Caco-2 (cell line): Measurements from ENCODE around the gene PLEKHG3. TPM values are rescaled to one million over a fixed set of nuclear protein-coding genes. Genes with fewer than 3 reads are reported as not detected.

Experiments
- BruUV-seq: library from RNA; stranded (reverse); fragments of 400-500 nt; replicated peaks from 2 replicates; lab custom pipeline; 2021; lab: Mats Ljungman, UMichigan
- CTCF ChIA-PET: fragments of 300-600 bp; sonication (Branson Sonifier 250); formaldehyde crosslinking; loops from one replicate; lab custom pipeline; 2022; ENCODE audit warnings: antibody characterized with exemption; lab: Charles Lee
- POLR2A ChIA-PET: fragments of 300-600 bp; sonication (Branson Sonifier 250); formaldehyde crosslinking; loops from one replicate; lab custom pipeline; 2022; ENCODE audit warnings: antibody characterized with exemption; lab: Charles Lee
- DNase-seq, 2 experiments: peaks; one replicate each; pipeline versions ENCODE4 v3.0.0 to v3.0.0-alpha.2; 2020 to 2022
- H3K27me3 ChIP-seq: replicated peaks from 2 replicates; pipeline ENCODE4 v1.6.0; 2011; ENCODE audit warnings: low read length; ENCODE audit not compliant: control insufficient read depth, insufficient read depth
- H3K36me3 ChIP-seq: 2 replicates; pipeline ENCODE4 v1.5.1; 2011; ENCODE audit warnings: low read length; ENCODE audit not compliant: control insufficient read depth, insufficient read depth
- H3K4me1 ChIP-seq: fragments of 250-450 bp; sonication (Bioruptor Pico); 2 replicates; pipeline ENCODE4 v1.5.1; 2020; ENCODE audit warnings: mild to moderate bottlenecking
- H3K4me3 ChIP-seq: 2 replicates; pipeline ENCODE4 v1.5.1; 2011; ENCODE audit warnings: low read depth, mild to moderate bottlenecking, control low read depth, low read length
- H3K9me3 ChIP-seq: fragments of 250-450 bp; sonication (Bioruptor Pico); 2 replicates; pipeline ENCODE4 v1.5.1; 2020; ENCODE audit warnings: mild to moderate bottlenecking, moderate library complexity
- H3K27ac Mint-ChIP-seq: one replicate; pipeline ENCODE4 v1.8.0; 2022; ENCODE audit warnings: mixed read lengths; ENCODE audit not compliant: unreplicated experiment
- H3K27me3 Mint-ChIP-seq: one replicate; pipeline ENCODE4 v1.8.0; 2022; ENCODE audit warnings: mixed read lengths; ENCODE audit not compliant: insufficient read depth, unreplicated experiment
- H3K36me3 Mint-ChIP-seq: one replicate; pipeline ENCODE4 v1.8.0; 2022; ENCODE audit warnings: mild to moderate bottlenecking, mixed read lengths; ENCODE audit not compliant: insufficient read depth, unreplicated experiment
- H3K4me1 Mint-ChIP-seq: one replicate; pipeline ENCODE4 v1.8.0; 2022; ENCODE audit warnings: low read depth, mixed read lengths; ENCODE audit not compliant: unreplicated experiment
- H3K4me3 Mint-ChIP-seq: one replicate; pipeline ENCODE4 v1.8.0; 2022; ENCODE audit warnings: mild to moderate bottlenecking, moderate library complexity, mixed read lengths; ENCODE audit not compliant: unreplicated experiment
- H3K9me3 Mint-ChIP-seq: one replicate; pipeline ENCODE4 v1.8.0; 2022; ENCODE audit warnings: mixed read lengths; ENCODE audit not compliant: unreplicated experiment
- intact Hi-C: fragments of 100-400 bp; cut with micrococcal nuclease; formaldehyde crosslinking; loops from one replicate; pipeline ENCODE4 v1.10.0; 2022; ENCODE audit not compliant: unreplicated experiment
- total RNA-seq: library from RNA; stranded (reverse); gene quantifications from 2 replicates; pipeline ENCODE4 v1.2.3, GENCODE V29; 2022
- TF ChIP-seq, protein P1 (sequence below), 2 experiments: fragments of 200-600 bp in 1 of 2; IDR thresholded peaks; 1 replicate in 1 of 2; 2 replicates in 1 of 2; pipeline versions ENCODE4 v1.5.1 to v1.8.0; 2011 to 2022; ENCODE audit warnings: antibody characterized with exemption in 1 of 2, control low read depth in 1 of 2, inconsistent platforms in 1 of 2, low read depth in 1 of 2, low read length in 1 of 2, mild to moderate bottlenecking in 1 of 2, moderate library complexity in 1 of 2; ENCODE audit not compliant: insufficient read depth in 1 of 2, severe bottlenecking in 1 of 2, unreplicated experiment in 1 of 2

PLEKHG3 gene
- total RNA-seq, 1 experiment from 2014 or later: 85.9 TPM

DNA sequence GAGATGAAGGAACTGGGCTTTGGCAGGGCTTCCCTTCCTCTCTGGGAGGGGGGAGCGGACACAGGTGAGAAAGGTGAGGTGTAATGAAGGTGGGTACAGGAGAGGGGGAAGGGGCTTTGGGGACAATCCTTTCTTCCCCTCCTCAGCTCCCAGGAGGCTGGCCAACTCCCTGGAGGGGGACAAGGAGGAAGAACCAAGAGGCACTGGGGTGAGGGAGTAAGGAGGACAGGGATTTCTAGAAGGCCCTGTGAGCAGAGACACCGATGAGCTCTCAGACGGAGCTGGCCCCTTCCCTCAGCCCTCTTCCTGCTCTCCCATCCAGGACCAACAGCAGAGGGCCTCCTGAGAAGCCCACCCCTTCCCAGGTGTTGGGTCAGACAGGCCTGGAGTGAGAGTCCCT, 53.4 kb downstream of the PLEKHG3 start:
- TF ChIP-seq, protein P1, sequence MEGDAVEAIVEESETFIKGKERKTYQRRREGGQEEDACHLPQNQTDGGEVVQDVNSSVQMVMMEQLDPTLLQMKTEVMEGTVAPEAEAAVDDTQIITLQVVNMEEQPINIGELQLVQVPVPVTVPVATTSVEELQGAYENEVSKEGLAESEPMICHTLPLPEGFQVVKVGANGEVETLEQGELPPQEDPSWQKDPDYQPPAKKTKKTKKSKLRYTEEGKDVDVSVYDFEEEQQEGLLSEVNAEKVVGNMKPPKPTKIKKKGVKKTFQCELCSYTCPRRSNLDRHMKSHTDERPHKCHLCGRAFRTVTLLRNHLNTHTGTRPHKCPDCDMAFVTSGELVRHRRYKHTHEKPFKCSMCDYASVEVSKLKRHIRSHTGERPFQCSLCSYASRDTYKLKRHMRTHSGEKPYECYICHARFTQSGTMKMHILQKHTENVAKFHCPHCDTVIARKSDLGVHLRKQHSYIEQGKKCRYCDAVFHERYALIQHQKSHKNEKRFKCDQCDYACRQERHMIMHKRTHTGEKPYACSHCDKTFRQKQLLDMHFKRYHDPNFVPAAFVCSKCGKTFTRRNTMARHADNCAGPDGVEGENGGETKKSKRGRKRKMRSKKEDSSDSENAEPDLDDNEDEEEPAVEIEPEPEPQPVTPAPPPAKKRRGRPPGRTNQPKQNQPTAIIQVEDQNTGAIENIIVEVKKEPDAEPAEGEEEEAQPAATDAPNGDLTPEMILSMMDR (IDR thresholded peaks at IDR 0.05; ENCODE audit: insufficient read depth in 1 of 2, low read depth in 1 of 2, low read length in 1 of 2, severe bottlenecking in 1 of 2, unreplicated experiment in 1 of 2): no peak
- CTCF ChIA-PET: no interaction called here
- Mint-ChIP-seq H3K9me3 (no peaks in the 10 kb centered on the region), H3K36me3 (peaks cover 72% of the 10 kb centered on the region), H3K27ac (peak overlapping the region; percentile 92), H3K27me3 (no peaks in the 10 kb centered on the region), H3K4me3 (peak overlapping the region; percentile 51), H3K4me1 (peaks cover 75% of the 10 kb centered on the region)
- Histone ChIP-seq H3K4me1 (peaks cover 81% of the 10 kb centered on the region), H3K27me3 (no peaks in the 10 kb centered on the region), H3K36me3 (no peaks in the 10 kb centered on the region; the same call in 1 of the 2 replicates), H3K4me3 (no peak overlapping the region), H3K9me3 (no peaks in the 10 kb centered on the region)
- DNase-seq: no peak
- intact Hi-C loops: loop anchor here (10.0 kb wide), 1 partner anchor 253 kb away; the partner anchor contains the start of genes ZBTB1 and ZBTB25
- POLR2A ChIA-PET: interaction anchor here (0.6 to 0.8 kb wide), 2 partner anchors 59 to 63 kb away, joined by 3 read pairs; no protein-coding TSS in a partner anchor
- TSS peak; percentile 72 for BruUV-seq

DNA sequence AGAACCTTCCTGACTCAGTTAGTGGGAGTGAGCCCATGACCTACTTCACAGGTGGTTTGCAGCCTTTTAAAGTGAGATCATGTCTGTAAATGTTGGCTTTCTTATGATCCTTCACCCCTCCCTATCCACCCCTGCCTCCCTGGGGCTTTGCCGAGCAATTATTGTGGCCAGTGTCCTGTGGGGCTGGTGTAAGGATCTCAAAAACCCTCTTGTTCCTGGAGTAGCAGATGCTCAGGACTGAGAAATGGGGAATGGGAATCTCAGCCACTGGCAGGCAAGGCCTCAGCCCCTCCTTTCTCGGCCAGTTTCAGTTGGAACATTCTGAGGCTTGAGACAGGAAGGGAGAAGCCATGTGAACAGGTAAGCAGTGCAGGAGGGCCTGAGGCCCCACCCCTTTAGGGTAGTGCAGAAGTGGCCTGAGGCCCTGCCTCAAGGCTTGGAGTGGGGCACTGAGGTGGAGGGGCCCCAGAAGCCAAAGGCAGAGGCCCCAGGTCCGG, 53.8 kb downstream of the PLEKHG3 start:
- peak overlapping the region; percentile 92 for H3K27ac Mint-ChIP-seq
- TF ChIP-seq, protein P1 (IDR thresholded peaks at IDR 0.05; ENCODE audit: insufficient read depth in 1 of 2, low read depth in 1 of 2, low read length in 1 of 2, severe bottlenecking in 1 of 2, unreplicated experiment in 1 of 2): no peak
- Histone ChIP-seq H3K36me3 (no peaks in the 10 kb centered on the region; the same call in 1 of the 2 replicates), H3K4me1 (peaks cover 82% of the 10 kb centered on the region), H3K9me3 (no peaks in the 10 kb centered on the region), H3K4me3 (no peak overlapping the region), H3K27me3 (no peaks in the 10 kb centered on the region)
- DNase-seq: peak; percentile 87 to 91
- H3K9me3 Mint-ChIP-seq: no peaks in the 10 kb centered on the region
- peak overlapping the region; percentile 51 for H3K4me3 Mint-ChIP-seq
- intact Hi-C loops: loop anchor here (1.0 to 10.0 kb wide), 4 partner anchors 54 to 253 kb away; partner anchors contain the start of genes PLEKHG3, ZBTB1 and ZBTB25
- H3K36me3 Mint-ChIP-seq: peaks cover 67% of the 10 kb centered on the region
- H3K27me3 Mint-ChIP-seq: no peaks in the 10 kb centered on the region
- ChIA-PET CTCF (interaction anchor here (1.5 kb wide), 1 partner anchor 134 kb away, joined by 4 read pairs; no protein-coding TSS in a partner anchor), POLR2A (interaction anchor here (0.8 to 1.5 kb wide), 2 partner anchors 54 to 59 kb away, joined by 3 to 8 read pairs; partner anchors contain the start of gene PLEKHG3)
- no TSS peak for BruUV-seq
- H3K4me1 Mint-ChIP-seq: peaks cover 75% of the 10 kb centered on the region

DNA sequence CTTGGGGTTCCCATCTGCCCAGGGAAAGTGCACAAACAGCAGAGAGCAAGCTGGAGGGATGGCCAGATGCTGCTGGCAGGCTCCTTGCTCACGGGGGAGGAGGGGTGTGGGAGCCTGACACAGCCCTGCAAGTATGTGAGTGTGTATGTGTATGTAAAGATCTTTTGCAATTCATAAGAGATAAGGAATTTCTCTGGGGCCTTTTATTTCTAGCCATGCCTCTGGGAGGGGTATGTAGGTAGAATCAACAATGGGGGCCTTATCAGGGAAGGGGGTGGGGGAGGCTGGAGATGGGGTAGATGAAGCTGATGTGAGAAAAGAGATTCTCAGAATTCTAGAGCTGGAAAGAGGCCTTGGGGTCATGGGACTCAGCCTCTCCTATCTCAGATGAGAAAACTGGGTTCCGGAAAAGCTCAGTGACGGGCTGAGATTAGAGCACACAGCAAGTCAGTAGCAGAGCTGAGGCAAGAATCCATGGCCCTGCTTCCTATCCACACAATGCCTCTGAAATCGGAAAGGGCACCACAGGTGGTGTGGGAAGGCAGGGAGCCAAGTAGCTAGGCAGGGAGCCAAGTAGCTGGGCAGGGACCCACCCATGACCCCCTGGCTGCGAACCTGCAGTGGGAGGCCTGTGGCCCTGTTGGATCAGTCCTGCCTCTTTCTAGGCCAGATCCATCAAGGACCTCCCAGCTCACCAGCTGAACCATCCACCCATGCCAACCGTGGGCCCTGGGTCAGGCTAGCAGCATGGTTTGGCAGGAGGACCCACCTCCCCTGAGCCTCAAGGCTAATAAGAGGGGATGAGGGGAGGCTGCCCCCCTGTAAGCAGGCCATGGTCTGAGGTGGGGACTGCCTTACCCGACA, 54.7 kb downstream of the PLEKHG3 start:
- H3K36me3 Mint-ChIP-seq: peaks cover 60% of the 10 kb centered on the region
- TF ChIP-seq, protein P1 (IDR thresholded peaks at IDR 0.05; ENCODE audit: insufficient read depth in 1 of 2, low read depth in 1 of 2, low read length in 1 of 2, severe bottlenecking in 1 of 2, unreplicated experiment in 1 of 2): no peak
- Histone ChIP-seq H3K4me3 (no peak overlapping the region), H3K27me3 (no peaks in the 10 kb centered on the region), H3K4me1 (peaks cover 83% of the 10 kb centered on the region), H3K9me3 (no peaks in the 10 kb centered on the region), H3K36me3 (no peaks in the 10 kb centered on the region)
- no peaks in the 10 kb centered on the region for H3K9me3 Mint-ChIP-seq
- H3K4me3 Mint-ChIP-seq: peak overlapping the region; percentile 51
- ChIA-PET CTCF (interaction anchor here (0.5 to 1.8 kb wide), 12 partner anchors 12 to 267 kb away, joined by 3 to 8 read pairs (median 4); partner anchors contain the start of genes PLEKHG3 and SPTB), POLR2A (interaction anchor here (0.6 to 1.5 kb wide), 10 partner anchors 11 to 371 kb away, joined by 3 to 8 read pairs (median 4); partner anchors contain the start of genes HSPA2, MTHFD1, PLEKHG3 and ZBTB1)
- no TSS peak for BruUV-seq
- peak; percentile 91 to 94 for DNase-seq
- H3K27me3 Mint-ChIP-seq: no peaks in the 10 kb centered on the region
- H3K27ac Mint-ChIP-seq: peak overlapping the region; percentile 92
- H3K4me1 Mint-ChIP-seq: peaks cover 75% of the 10 kb centered on the region
- intact Hi-C loops: loop anchor here (1.0 to 10.0 kb wide), 4 partner anchors 55 to 254 kb away; partner anchors contain the start of genes PLEKHG3, ZBTB1 and ZBTB25
